Measurements from ENCODE around the gene RPL36.
A peak's percentile ranks its signal among the peaks of the same experiment; 100 is the strongest.

The RPL36 gene

DNA sequence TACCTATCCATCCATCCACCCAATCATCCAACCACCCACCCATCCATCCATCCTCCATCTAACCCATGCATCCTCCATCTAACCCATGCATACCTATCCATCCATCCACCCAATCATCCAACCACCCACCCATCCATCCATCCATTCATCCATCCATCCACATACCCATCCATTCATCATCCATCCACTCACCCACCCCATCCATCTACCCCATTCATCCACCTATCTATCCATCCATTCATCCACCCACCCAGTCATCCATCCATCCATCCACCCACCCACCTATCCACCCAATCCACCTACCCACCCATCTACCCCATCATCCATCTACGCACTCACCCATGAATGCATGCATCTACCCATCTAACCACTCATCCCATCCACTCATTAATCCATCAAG, 16.3 kb upstream of the RPL36 start:
- DNase-seq (ENCODE audit: low read depth in 2 of 2, low spot score in 1 of 2): no peak

DNA sequence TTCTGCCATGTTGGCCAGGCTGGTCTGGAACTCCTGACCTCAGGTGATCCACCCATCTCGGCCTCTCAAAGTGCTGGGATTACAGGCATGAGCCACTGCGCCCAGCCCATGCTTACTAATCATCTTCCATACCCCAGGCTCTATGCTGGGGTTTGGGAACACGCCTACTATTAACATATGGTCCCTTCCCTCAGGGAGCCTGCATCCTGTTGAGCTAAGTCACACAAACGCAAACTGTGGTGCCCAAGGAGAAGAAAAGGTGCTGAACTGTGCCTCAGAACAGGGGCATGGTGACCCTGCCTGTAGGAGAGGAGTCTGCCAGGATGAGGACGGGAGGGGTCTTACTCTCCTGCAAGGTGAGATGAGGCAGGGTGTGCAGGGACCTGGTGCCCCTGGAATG, 15.4 kb upstream of the RPL36 start:
- DNase-seq (ENCODE audit: low read depth in 2 of 2, low spot score in 1 of 2): no peak

DNA sequence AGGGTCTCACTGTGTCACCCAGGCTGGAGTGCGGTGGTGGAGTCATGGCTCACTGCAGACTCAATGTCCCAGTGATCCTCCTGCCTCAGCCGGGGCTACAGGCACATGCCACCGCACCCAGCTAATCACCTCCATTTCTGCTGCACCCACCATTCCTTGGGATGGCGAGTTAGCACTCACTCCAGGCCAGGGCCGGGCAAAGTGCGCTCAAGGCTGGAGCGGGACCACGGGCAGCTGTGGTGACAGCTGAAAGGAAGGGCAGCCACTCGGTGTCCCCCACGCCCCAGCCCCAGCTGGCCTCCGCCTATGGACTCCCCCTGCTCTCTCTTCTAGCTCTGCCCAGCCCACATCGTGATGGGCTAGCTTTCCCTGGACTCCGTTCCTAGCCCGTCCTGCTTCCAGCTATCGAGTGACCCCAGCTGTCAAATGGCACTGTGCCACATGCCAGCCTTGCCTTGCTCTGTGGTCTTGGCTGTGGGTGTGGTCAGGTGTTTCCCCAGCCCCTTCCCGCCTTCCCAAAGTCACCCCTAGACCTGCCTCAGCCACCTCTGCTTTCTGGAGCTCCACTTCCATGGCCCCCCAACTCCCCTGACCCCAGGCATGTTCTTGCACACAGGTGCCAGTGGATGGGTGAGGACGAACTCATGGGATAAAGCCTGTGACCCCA, 13.9 kb upstream of the RPL36 start:
- DNase-seq (ENCODE audit: low read depth in 2 of 2, low spot score in 1 of 2): no peak

DNA sequence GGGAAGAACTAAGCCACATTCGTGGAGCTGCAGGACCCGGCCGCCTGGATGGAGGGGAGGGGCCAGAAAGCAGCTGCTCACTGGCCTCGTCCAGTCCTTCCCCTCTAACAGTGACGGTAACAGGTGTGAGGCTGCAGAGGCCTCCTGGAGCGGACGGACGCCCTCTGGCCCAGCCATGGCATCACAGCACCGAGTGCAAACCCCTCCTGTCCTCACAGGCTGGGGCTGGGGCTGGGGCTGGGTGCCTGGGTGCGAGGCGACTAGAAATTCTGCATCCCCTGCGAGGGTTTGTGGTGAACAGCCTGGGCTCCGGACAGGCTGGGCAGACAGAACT, 13.4 kb upstream of the RPL36 start:
- DNase-seq (ENCODE audit: low read depth in 2 of 2, low spot score in 1 of 2): no peak

DNA sequence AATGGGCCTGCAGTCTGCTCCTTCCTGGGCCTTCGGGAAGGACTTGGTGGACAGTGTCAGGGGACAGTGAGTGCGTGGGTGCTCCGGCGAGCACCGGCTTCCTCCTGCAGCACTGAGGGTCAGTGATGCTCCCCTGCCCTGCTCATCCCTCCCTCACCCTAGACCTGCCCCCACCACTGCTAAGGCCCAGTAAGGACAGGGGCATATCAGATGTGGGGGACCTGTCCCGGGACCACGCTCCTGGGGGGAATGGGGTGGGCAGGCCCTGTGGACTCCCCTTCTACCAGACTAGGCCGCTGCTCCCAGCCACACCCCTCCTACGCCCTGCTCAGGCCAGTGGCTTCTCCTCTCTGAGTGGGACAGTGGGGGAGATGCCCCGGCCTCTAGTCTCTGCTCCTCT, 13.0 kb upstream of the RPL36 start:
- no peak for DNase-seq (ENCODE audit: low read depth in 2 of 2, low spot score in 1 of 2)

DNA sequence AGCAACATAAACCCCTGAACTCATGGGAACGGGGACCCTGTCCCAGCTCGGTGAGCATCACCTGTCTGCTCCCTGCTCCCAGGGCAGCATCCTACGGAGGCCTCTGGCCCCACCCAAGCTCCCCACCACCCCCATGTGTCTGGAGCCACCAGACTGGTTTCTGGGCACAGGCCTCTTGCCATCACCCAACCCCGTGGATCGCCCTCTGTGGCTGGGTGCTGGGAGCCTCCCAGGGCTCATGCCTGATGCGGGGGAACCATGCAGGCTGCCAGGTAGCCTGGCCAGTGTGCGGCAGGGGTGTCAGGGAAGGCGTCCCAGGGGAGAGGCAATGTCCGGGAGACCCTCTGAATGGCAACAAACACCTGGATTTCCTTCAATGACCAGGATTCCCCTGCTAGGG, 12.5 kb upstream of the RPL36 start:
- no peak for DNase-seq (ENCODE audit: low read depth in 2 of 2, low spot score in 1 of 2)

DNA sequence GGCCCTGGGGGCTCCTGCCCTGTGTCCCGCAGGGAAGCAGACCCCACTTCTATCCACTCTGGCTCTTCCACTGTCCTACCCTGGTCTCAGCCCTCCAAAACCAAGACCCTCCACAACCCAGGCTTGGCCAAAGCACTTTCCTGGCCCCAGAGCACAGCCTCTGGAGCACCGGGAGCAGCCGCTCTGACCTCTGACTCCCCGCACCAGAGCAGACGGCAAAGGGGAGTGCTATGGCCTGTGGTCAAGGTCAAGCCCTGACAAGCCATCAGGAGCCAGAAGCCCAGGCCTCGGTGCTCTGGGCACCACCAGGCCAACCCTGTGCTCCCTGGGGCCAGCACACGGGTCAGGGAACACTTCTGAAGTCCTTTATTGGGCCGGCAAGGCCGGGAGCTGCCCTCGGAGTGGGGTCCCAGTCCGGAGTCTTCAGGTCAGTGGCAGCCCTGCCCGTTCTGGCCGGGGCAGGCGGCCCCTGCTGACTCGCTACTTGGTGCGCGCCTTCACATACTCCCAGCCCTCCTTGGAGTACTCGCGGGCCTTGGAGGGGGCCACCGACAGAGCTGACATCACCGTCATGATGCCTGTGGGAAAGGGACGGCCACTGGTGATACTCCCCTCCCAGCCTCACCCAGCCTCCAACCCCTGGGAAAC, 11.9 kb upstream of the RPL36 start:
- no peak for DNase-seq (ENCODE audit: low read depth in 2 of 2, low spot score in 1 of 2)

DNA sequence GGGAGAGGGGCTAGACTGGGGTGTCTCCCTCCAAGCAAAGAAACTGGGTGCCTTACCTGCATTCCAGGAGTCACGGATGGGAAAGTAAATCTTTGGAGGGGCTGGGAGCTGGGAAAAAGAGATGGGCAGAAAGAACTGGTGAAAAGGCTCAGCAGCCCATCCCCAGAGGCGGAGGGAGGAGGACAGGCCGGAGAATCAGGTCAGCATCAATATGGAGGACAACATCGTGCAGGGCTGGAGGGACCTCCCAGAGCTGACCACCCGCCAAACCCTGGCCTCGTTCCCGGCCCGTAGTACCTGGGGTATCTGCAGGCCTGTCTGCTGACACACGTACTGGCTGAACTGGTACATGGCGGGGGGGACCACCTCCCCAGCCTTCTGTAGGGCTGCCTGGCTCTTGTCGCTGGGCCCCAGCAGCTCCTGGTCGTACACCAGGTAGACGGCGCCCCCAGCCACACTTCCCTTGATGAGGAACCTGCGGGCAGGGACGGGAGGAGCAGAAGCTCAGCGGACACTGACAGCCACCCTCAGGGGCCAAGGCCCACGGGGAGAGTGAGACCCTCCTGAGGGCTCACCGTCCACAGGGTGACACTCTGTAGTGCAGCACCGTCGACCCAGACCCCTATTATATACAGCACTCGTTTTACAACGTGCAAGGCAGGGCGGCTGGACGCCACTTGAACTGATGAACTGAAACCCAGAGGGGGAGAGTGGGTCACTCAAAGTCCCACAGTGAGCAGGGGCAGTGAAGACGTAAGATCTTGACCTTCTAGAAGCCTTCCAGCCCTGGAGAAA, 10.6 kb upstream of the RPL36 start:
- DNase-seq (ENCODE audit: low read depth in 2 of 2, low spot score in 1 of 2): no peak

DNA sequence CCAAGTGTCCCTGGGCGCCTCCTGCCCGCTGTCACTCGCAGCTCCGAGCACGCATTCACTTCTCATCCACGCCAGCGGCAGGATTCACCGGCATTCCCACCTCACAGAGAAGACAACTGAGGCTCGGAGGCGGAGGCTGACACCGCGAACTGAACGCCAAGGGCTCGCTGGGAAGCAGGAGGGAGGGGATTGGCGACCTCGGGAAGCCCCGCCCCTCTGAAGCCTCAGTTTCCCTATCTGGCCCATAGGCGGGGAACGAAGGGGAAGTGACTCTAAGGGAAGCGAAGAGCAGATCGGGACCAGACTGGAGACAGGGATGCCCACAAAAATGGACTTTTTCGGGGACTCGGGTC, 10.0 kb upstream of the RPL36 start:
- no peak for DNase-seq (ENCODE audit: low read depth in 2 of 2, low spot score in 1 of 2)

DNA sequence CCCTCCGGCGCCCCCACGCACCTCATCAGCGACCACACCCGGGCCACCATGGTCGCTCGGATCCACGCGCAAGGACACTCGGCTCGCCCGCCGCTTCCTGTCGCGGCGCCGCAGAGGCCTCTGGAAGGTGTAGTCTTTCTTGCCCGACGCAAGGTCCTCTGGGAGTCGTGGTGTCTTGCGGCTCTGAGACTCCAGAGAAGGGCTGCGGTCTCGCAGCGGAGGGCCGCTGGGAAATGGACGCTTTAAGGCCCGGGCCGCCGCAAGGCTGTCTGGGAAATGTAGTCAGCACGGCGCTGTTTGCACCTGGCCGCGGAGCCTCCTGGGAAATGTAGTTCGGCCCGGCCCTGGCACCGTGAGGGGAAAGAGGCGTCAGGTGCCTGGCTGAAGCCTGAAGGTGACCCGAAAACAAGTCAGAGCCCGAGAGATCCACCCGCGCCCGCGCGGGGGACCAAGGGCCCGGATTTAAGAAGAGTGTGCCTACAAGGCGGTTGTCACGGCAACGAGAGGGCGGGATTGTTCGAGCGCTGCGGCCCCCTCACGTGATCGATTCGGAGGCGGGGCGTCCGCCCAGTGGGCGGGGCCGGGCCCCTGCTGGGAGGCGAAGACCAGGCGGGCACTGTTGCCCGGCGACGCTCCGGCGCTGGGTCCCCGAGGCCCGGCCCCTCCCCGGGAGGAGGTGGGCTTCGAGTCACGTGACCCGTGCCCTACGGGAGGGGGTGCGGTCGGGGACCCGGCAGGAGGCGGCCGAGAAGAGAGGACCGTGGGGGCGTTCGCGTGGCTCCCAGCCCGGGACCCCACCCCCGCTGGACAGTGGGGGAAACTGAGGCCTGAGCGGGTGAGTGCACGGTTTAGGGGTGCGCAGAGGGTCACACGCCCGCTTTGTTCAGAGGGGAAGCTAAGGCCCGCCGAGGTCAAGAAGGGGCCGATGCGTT, 9.4 kb upstream of the RPL36 start, which contains the start of the genes HSD11B1L and MICOS13:
TSS of gene HSD11B1L (plus strand) at position 591 of the 932 bp plus-strand sequence. CDS start 3,806 bp downstream, outside the sequence.
TSS of gene MICOS13 (minus strand) at position 80 of the 932 bp plus-strand sequence. CDS start at position 50, 30 bp downstream.
- peak; percentile 93 to 97 for DNase-seq (ENCODE audit: low read depth in 2 of 2, low spot score in 1 of 2)

DNA sequence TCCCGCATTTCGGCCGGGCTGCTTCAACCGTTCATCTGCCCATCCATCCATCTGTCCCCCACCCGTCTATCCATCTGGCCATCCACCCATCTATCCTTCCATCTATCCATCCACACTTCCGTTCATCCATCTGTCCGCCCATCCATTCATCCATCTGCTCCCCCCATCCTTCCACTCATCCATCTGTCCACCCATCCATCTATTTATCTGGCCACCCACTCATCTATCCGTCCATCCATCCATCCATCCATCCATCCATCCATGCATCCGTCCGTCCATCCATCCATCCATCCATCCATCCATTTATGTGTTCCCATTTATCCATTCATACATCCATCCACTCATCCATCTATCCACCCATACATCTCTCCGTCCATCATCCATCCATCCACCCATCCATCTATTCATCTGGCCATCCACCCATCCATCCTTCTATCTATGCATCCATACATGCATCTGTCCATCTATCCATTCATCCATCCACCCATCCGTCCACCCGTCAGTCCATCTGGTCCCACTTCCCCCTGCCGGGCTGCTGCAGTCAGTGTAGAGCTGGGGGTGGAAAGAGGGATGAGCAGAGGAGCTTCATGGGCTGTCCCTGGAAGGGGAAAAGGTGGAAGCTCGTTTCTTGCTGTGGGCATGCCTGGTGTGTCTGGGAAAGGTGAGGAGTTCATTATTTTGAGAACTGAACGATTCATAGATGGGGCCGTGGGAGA, 8.5 kb upstream of the RPL36 start:
- DNase-seq (ENCODE audit: low read depth in 2 of 2, low spot score in 1 of 2): no peak

DNA sequence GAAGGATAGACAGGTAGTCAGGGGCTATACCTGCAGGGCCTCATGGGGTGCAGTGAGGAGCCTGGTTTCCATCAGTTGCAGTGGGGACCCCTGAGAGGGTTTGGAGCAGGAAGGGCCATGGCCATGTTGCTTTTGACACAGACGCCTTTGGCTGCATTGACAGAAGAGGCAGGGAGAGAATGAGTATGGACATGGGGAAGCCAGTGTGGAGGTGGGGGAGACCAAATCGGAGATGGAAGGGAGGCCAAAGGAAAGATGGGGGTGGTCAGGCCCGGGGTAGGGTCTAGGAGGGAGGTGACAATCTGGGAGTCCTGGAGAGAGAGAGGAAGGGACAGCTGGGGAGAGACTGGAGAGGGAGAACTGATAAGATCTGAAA, 8.0 kb upstream of the RPL36 start:
- no peak for DNase-seq (ENCODE audit: low read depth in 2 of 2, low spot score in 1 of 2)

DNA sequence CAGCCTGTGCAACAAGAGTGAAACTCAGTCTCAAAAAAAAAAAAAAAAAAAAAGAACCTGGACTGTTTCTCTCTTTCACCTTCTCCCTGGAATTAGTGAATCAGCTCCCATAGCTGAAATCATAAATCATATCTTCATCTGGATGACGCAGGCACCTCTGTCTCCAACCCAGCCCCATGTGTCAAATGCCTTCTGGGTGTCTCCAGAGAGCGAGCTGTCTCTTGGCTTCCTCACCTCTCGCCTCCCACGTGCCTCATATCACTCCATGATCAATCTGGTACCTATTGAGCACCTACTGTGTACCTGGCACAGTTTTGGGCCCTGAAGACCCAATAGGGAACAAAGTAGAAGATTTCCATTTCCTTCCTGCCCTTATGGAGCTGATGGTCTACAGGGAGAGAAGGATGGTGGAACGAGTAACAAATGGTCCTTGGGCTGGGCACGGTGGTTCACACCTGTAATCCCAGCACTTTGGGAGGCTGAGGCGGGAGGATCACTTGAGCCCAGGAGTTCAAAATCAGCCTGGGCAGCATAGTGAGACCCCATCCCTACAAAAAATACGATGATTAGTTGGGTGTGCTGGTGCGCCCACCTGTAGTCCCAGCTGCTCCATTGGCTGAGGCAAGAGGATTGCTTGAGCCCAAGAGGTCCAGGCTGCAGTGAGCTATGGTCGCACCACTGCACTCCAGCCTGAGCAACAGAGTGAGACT, 6.8 kb upstream of the RPL36 start:
- DNase-seq (ENCODE audit: low read depth in 2 of 2, low spot score in 1 of 2): no peak

DNA sequence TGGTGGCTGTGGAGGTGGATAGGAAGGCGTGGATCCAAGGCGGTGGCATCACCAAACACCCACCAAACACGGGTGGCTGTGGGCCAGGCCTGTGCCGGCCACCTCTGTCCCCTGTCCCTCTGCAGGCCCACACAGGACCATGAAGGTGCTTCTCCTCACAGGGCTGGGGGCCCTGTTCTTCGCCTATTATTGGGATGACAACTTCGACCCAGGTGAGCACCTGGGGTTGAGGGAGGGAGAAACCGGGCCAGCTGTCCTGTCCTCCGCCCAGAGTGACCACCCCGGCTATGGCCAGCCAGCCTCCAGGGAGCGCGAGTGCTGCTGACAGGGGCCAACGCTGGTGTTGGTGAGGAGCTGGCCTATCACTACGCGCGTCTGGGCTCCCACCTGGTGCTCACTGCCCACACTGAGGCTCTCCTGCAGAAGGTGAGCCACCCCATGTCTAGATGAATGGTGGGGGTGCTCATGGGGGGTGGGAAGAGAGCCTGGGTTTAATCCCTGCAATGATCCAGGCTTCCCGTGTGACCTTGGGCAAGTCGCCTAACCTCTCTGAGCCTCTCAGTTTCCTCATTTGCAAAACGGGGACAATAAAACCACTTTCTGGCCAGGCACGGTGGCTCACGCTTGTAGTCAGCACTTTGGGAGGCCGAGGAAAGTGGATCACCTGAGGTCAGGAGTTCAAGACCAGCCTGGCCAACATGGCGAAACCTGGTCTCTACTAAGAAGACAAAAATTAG, 5.2 kb upstream of the RPL36 start:
- DNase-seq (ENCODE audit: low read depth in 2 of 2, low spot score in 1 of 2): no peak

DNA sequence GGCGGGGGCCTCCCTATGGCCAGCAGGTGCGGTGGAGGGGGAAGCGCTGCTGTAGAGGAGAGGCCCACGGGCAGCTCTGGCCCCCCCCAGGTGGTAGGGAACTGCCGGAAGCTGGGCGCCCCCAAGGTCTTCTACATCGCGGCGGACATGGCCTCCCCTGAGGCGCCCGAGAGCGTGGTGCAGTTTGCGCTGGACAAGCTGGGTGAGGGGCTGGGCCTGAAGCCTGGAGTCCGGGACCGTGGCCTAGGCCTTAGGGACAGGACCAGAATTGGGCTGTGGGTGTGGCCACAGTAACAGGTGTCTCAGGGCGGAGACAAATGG, 3.8 kb upstream of the RPL36 start:
- no peak for DNase-seq (ENCODE audit: low read depth in 2 of 2, low spot score in 1 of 2)

DNA sequence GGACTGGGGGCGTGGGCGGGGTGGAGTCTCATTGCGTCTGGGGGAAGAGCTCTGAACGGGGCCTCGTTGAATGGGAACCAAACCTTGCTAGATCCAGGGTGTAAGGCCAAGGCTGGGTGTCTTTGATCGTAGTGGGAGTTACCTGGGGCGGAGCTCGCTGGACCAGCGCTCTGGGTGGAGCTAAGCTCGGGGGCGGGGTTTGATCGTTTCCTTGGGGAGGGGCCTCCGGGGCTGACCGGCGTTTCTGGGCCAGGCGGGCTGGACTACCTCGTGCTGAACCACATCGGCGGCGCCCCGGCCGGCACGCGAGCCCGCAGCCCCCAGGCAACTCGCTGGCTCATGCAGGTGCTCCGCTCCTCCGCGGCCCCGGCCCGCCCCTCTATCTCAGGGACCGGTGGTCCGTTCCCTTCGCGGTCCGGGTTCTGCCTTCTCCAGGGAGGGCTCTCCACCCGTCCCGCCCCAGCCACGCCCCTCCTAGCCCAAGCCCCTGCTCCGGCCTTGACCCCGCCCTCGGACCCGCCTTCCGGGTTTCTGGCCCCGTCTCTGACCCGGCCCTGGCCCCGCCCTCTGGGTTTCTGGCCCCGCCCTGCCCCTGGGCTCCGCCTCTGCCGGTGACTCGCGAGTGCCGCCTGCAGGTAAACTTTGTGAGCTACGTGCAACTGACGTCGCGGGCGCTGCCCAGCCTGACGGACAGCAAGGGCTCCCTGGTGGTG, 3.3 kb upstream of the RPL36 start:
- peak; percentile 94 for DNase-seq (ENCODE audit: low read depth in 2 of 2, low spot score in 1 of 2)

DNA sequence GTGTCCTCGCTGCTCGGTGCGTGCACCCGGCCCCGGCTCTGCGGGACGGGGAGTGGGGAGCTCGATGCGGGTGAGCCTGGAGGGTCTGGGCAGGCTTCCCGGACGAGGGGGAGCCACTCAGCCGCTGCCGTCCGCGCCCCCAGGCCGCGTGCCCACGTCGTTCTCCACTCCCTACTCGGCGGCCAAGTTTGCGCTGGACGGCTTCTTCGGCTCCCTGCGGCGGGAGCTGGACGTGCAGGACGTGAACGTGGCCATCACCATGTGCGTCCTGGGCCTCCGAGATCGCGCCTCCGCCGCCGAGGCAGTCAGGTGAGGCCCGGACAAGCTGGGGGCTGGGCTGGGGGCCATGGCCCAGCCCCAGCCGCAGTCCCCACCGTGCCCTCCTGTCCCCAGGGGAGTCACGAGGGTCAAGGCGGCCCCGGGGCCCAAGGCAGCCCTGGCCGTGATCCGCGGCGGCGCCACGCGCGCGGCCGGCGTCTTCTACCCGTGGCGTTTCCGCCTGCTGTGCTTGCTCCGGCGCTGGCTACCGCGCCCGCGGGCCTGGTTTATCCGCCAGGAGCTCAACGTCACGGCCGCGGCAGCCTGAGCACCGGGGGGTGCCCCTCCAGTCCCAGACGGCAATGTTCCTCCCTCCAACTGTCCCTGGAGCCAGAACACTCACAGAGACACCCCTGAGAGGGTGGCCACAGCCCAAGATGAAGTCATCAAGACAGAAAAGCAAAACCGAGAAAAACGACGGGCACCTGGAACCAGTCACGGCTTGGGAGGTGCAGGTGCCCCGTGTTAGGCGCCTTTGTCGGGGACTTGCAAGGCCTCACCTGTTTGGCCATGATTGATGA, 2.5 kb upstream of the RPL36 start:
- no peak for DNase-seq (ENCODE audit: low read depth in 2 of 2, low spot score in 1 of 2)
